Hematopoietic multipotent progenitor cell (in vitro differentiated cells): ENCODE results near the gene KRT71. TPM values are rescaled to one million over a fixed set of nuclear protein-coding genes. Genes with fewer than 3 reads are reported as not detected.
"Not testable (repeated sequence)": the region's sequence is repeated elsewhere in the genome, so short reads cannot be mapped to it uniquely, and the experiment has no call there.

Source experiments
- DNase-seq, 3 donors: peaks; one replicate each; pipeline ENCODE4 v3.0.0-alpha.2; 2011 to 2015; ENCODE audit warnings: low read depth in 2 of 3, low spot score in 2 of 3
- total RNA-seq: library from RNA; depleted of rRNA; stranded (reverse); fragments of >200 nt; gene quantifications from one replicate; pipeline ENCODE4 v1.2.3, GENCODE V29; 2012

Gene KRT71
- not detected for total RNA-seq

DNA sequence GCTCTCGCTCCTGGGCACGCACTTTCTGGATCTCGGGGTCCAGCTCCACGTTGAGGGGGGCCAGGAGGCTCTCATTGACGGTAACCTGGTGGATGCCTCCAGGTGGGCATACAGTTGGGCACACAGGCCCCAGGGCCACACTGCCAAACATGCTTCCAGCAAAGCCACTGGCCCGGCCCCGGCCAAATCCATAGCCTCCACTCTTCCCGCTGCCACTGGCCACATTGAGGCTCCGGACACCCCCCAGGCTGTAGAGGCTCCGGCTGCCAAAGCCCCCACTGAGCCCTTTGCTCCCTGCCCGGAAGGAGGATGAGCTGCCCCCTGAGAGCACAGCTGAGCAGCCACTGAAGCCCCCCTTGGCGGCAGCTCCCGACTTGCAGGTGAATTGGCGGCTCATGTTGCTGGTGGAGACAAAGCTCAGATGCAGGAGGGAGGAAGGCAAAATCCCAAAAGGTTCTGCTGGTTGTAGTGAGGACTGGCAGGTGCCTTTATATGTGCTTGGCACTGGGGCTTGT is at the start of gene KRT71:
Gene KRT71 (minus strand): TSS at position 465 of the 515 bp plus-strand sequence. CDS start 68 bp downstream, at position 397.
- DNase-seq: no peak

GRCh38 chr12:52602552-52602951 is 49.6 kb upstream of the KRT71 start:
- no peak for DNase-seq

DNA sequence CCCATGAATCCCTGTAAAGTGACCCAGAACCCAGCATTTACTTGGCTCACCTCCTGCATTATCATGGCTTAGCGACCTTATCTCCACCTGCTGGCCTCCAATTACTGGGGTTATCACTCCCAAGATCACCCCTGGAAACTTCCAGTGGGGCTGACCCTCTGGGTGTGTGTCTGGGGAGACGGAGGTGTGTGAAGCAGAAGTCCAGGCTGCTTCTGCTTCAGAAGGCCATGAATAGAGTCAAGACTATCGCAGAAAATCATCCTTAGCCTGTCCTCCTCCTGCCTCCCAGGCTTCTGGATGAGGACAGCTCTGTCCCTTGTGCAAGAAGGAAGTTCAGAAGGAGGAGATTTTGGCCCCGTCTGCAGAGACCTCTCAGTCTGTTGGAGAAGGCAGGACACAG is 48.7 kb upstream of the KRT71 start:
- no peak for DNase-seq

GRCh38 chr12:52600941-52601481 is 48.1 kb upstream of the KRT71 start, which contains the start of gene KRT72:
TSS of gene KRT72 (minus strand) at chr12:52601463. CDS start at chr12:52601452, 11 bp downstream.
- DNase-seq: peak in 1 of 3 donors; percentile 8

- no peak for DNase-seq
These were observed 47.5 kb upstream of the KRT71 start for GRCh38 chr12:52600475-52600874.

DNA sequence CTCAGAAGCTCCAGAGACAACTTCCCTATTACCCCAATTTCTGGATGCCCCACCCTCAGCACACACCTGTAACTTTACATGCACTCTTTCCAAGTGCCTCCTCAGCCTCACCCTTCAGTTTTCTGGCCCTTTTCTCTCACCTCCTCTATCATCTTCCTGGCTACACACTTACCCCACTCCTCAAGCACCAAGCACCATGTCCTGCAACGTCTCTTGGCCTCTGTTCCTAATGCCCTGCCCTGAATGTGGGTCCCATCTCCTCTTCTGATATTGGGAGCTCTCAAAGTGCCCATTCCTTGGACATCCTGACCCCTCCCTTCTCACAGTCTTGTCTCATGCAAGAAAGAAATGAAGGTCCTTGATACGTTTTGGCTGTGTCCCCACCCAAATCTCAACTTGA is 47.1 kb upstream of the KRT71 start:
- DNase-seq: no peak

DNA sequence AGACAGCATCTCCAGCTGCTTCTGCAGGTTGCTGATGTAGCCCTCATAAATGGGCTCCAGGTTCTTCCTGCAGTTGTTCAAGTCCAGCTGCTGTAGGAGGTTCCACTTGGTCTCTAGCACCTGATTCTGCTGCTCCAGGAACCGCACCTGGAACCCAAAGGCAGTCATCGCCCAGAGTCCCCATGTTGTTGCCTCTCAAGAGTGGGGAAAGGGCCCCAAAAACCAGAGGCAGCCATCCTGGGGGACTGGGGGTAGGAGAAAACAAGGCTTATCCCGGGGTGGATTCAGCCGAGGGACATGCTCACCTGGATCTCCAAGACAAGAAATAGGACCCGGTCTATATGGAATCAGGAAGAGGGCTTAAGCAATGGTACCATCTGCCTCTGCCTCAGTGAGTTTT is 46.0 kb upstream of the KRT71 start:
- DNase-seq: no peak

GRCh38 chr12:52594237-52594636 is 41.3 kb upstream of the KRT71 start:
- not testable (repeated sequence) for DNase-seq

DNA sequence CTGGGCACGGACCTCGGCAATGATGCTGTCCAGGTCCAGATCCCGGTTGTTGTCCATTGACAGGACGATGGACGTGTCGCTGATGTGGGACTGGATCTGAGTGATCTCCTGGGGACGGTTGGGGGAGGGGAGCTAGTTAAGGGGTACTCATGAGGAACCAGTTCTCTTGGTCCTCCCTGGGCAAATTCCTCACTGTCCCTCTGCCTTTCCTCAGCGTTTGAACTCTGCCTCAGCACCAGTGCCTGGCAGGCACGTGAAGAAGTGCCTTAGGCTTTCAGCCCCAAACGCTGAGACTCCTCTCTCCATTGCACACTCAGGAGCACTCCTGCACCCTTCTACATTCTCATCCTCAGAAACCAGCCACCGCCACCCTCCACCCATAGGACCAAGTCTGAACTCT is 38.6 kb upstream of the KRT71 start:
- no peak for DNase-seq

- DNase-seq: no peak
These were observed 37.1 kb upstream of the KRT71 start for GRCh38 chr12:52590021-52590420.

- DNase-seq: no peak
These were observed 34.6 kb upstream of the KRT71 start for GRCh38 chr12:52587563-52587962.

GRCh38 chr12:52585946-52586345 is 33.0 kb upstream of the KRT71 start:
- DNase-seq: peak in 2 of 3 donors; percentile 32 to 34

- no peak for DNase-seq
These were observed 32.1 kb upstream of the KRT71 start for GRCh38 chr12:52585066-52585465.

- DNase-seq: no peak
These were observed 31.3 kb upstream of the KRT71 start for GRCh38 chr12:52584156-52584682.

DNA sequence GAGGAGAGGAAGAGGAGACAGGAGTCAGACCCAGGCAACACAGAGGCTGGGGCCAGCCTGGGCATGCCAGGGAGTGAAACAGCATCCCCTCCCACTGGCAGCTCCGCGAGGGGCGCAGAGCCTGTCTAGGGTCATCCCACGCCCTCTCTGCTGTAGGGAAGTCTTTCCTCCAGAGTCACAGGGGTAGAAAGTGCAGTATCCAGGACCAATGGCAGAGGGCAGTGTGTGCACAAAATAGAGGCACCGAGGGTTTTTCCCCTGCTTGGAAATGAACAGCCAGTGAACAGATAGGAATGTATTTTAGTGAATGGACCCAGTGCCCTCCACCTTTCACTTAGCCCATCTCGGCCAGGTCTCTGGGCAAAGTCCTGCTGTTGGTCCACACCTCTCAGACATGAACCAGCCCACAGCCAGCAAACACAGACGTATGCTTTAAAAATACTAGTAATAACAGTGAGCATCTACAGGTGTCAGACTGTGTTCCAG is 30.1 kb upstream of the KRT71 start:
- peak; percentile 37 to 83 (median 58) for DNase-seq

- no peak for DNase-seq
These were observed 29.5 kb upstream of the KRT71 start for GRCh38 chr12:52582486-52582885.

GRCh38 chr12:52581481-52581880 is 28.5 kb upstream of the KRT71 start:
- DNase-seq: no peak

DNA sequence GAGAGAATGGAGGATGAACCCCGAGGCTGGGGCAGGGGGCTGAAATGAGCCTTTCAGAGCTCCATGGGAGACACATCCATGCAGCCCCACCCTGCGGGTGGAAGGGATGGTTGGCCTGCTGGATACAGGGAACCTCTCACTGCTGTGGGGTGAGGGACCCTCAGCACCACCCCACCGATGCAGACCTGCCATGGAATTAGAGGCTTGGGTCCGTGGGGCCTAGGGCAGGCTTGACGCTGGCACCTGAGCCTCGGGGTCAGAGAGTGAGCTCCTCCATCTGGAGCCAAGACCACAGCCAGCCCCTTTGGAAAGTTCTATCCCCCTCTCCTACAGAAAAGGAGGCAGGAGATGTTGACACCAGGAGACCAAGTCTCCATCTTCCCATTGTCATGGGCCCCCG is 28.1 kb upstream of the KRT71 start:
- DNase-seq: no peak

DNA sequence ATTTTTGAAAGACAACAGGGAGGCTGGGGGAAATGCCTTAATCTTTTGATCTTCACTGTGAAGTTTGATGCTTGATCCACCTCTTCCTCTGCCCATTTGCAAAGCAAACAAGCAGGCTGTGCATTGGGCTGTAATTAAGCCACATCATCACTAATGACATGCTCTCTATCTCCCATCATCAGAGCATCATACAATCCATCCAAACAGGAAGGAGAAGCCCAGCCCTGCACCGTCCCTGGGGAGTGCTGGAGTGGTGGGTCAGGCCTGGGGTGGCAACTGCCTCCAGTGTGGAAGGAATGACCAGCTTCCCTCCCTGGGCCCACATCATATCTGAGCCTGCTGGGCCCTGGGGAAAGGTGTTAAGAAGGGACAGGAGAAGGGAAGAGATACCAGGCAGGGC is 27.6 kb upstream of the KRT71 start:
- no peak for DNase-seq

- no peak for DNase-seq
These were observed 26.8 kb upstream of the KRT71 start for GRCh38 chr12:52579468-52580465.

DNA sequence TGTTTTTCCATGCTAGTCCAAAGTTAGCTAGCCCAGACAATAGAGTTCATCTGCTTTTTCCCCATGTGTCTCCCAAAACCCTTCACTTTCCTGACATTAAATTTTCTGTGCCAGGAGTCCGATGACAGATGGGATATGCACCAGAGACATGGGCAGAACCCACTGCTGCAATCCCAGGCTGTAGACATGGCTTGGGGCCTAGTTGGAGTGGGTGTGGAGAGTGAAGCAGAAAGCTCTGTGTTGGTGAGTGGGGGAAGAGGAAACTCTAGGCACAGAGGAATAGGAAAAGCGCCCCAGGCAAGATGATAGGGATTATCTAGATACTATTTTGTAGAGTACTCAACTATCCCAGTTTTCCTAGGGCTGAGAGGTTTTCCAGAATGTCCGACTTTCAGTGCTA is 25.5 kb upstream of the KRT71 start:
- DNase-seq: no peak
